ENCODE measurements around the gene ZNF616. TPM values are rescaled to one million over a fixed set of nuclear protein-coding genes. Genes with fewer than 3 reads are reported as not detected.

Gene ZNF616
- total RNA-seq, 4 donors from 2014 or later: 5.1 to 12.2 (median 6.6) TPM

- peaks cover 18% of the 10 kb centered on the region for H3K4me1 ChIP-seq
- TF ChIP-seq EP300 (IDR thresholded peaks at IDR 0.05): no peak
- TF ChIP-seq CTCF (IDR thresholded peaks at IDR 0.05): no peak
- no peak for TF ChIP-seq POLR2AphosphoS5 (IDR thresholded peaks at IDR 0.05)
- no peak for TF ChIP-seq POLR2A (IDR thresholded peaks at IDR 0.05)
- H3K27me3 ChIP-seq: no peaks in the 10 kb centered on the region
- 82% methylated on average over 1 of the region's 1 CpG for WGBS
- no peak overlapping the region for H3K27ac ChIP-seq
- H3K4me3 ChIP-seq: no peak overlapping the region
- H3K9me3 ChIP-seq: no peaks in the 10 kb centered on the region
- H3K36me3 ChIP-seq: peaks cover 16% of the 10 kb centered on the region
- no peak for DNase-seq (ENCODE audit: low spot score in 2 of 2)
Observed at GRCh38 chr19:52172347-52172746, 32.6 kb upstream of the ZNF616 start.

- Histone ChIP-seq H3K4me3 (peak within 1 kb of the TSS; percentile 75), H3K27me3 (no peaks in the 10 kb centered on the region), H3K9me3 (no peaks in the 10 kb centered on the region), H3K4me1 (peaks cover 18% of the 10 kb centered on the region), H3K27ac (peak within 1 kb of the TSS; percentile 84), H3K36me3 (peaks cover 22% of the 10 kb centered on the region)
- TF ChIP-seq CTCF (IDR thresholded peaks at IDR 0.05) (no peak), POLR2AphosphoS5 (IDR thresholded peaks at IDR 0.05) (peak in 1 of 3 donors; percentile 36), POLR2A (IDR thresholded peaks at IDR 0.05) (no peak), EP300 (IDR thresholded peaks at IDR 0.05) (no peak)
- DNase-seq (ENCODE audit: low spot score in 2 of 2): peak; percentile 95 to 96
- WGBS: 3% methylated on average over 37 of the region's 37 CpGs
Observed at GRCh38 chr19:52171321-52172169, 31.8 kb upstream of the ZNF616 start, which contains the start of gene ZNF836. ZNF836 (minus strand) TSS chr19:52171621; CDS start chr19:52168072, 3,549 bp downstream.

- H3K4me3 ChIP-seq: peak overlapping the region; percentile 75
- DNase-seq (ENCODE audit: low spot score in 2 of 2): peak in 1 of 2 donors; percentile 75
- H3K9me3 ChIP-seq: no peaks in the 10 kb centered on the region
- no peak for TF ChIP-seq POLR2AphosphoS5 (IDR thresholded peaks at IDR 0.05)
- TF ChIP-seq POLR2A (IDR thresholded peaks at IDR 0.05): no peak
- no peak for TF ChIP-seq CTCF (IDR thresholded peaks at IDR 0.05)
- TF ChIP-seq EP300 (IDR thresholded peaks at IDR 0.05): no peak
- peak overlapping the region; percentile 84 for H3K27ac ChIP-seq
- no peaks in the 10 kb centered on the region for H3K27me3 ChIP-seq
- 0% methylated on average over 22 of the region's 22 CpGs for WGBS
- peaks cover 26% of the 10 kb centered on the region for H3K36me3 ChIP-seq
- H3K4me1 ChIP-seq: peaks cover 18% of the 10 kb centered on the region
Observed at GRCh38 chr19:52170863-52171320, 31.2 kb upstream of the ZNF616 start.

- peak overlapping the region; percentile 75 for H3K4me3 ChIP-seq
- 2% methylated on average over 5 of the region's 5 CpGs for WGBS
- no peak for DNase-seq (ENCODE audit: low spot score in 2 of 2)
- H3K36me3 ChIP-seq: peaks cover 32% of the 10 kb centered on the region
- no peaks in the 10 kb centered on the region for H3K9me3 ChIP-seq
- no peak for TF ChIP-seq CTCF (IDR thresholded peaks at IDR 0.05)
- no peak for TF ChIP-seq EP300 (IDR thresholded peaks at IDR 0.05)
- TF ChIP-seq POLR2AphosphoS5 (IDR thresholded peaks at IDR 0.05): no peak
- no peak for TF ChIP-seq POLR2A (IDR thresholded peaks at IDR 0.05)
- H3K27me3 ChIP-seq: no peaks in the 10 kb centered on the region
- H3K4me1 ChIP-seq: peaks cover 18% of the 10 kb centered on the region
- no peak overlapping the region for H3K27ac ChIP-seq
Observed at GRCh38 chr19:52170304-52170703, 30.6 kb upstream of the ZNF616 start.
